Upper lobe of right lung (tissue), 1 donor: ENCODE measurements around the gene COPZ1. TPM values are rescaled to one million over a fixed set of nuclear protein-coding genes. Genes with fewer than 3 reads are reported as not detected.
A peak's percentile ranks its signal among the peaks of the same experiment; 100 is the strongest.

Source experiments
- ATAC-seq: fragments of 200-7000 bp; cut with Tn5 transposase; one replicate; pipeline ENCODE4 v1.9.1; 2020; ENCODE audit warnings: mild to moderate bottlenecking, moderate library complexity
- DNase-seq: peaks from one replicate; pipeline ENCODE4 v3.0.0-alpha.2; 2020
- H3K27ac ChIP-seq: fragments of 200-600 bp; one replicate; pipeline ENCODE4 v1.8.0; 2022
- H3K27me3 ChIP-seq: fragments of 200-600 bp; one replicate; pipeline ENCODE4 v1.8.0; 2022; ENCODE audit warnings: mild to moderate bottlenecking
- H3K36me3 ChIP-seq: fragments of 200-600 bp; one replicate; pipeline ENCODE4 v1.8.0; 2022
- H3K4me1 ChIP-seq: fragments of 200-600 bp; one replicate; pipeline ENCODE4 v1.8.0; 2022
- H3K4me3 ChIP-seq: fragments of 200-600 bp; one replicate; pipeline ENCODE4 v1.8.0; 2022; ENCODE audit warnings: mild to moderate bottlenecking
- H3K9me3 ChIP-seq: fragments of 200-600 bp; one replicate; pipeline ENCODE4 v1.8.0; 2022
- intact Hi-C: fragments of 100-400 bp; cut with DNase I; formaldehyde crosslinking; loops from one replicate; pipeline ENCODE4 v1.11.0; 2022
- total RNA-seq: library from RNA; stranded (reverse); fragmentation: NEBNext Ultra II Directional; extraction: Animal tissue kit (Norgen Biotek cat#: 25700); gene quantifications from one replicate; pipeline ENCODE4 v1.2.1, GENCODE V29; 2021
- TF ChIP-seq, protein P1 (sequence below): fragments of 200-600 bp; IDR thresholded peaks from one replicate; pipeline ENCODE4 v1.8.0; 2022; ENCODE audit warnings: antibody characterized with exemption
- donor health status: DM: no; HTN: yes; CAD: no; lungs with severe emphysema.

Gene COPZ1
- total RNA-seq, 1 donor from 2014 or later, result 125 TPM

DNA sequence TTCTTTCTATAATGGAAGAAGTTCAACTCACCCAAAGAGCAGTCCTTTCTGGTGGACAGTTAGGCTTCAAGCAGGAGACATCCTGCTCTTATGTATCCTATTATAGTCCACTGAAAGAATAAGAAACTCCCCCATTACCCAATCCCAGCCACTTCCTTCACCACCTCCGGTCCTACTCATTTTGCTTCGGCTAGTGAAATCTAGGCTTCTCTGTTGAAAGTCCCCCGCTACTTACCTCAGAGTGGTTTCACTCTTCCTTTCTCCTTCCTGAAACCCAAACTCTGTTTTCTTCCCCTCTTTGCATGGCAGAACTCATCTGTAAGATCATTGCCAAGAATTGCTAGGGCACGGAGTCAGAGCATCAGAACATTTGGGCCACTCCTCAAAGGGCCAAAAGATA lies 39.5 kb downstream of the COPZ1 start, which contains the start of gene GPR84:
TSS of gene GPR84 (minus strand) at position 74 of the 400 bp plus-strand sequence. CDS start 635 bp downstream, outside the sequence.
- intact Hi-C loops, result loop anchor here (10.0 kb wide), 2 partner anchors 110 to 140 kb away; no protein-coding TSS in a partner anchor
- DNase-seq (no peak), ATAC-seq (peak; percentile 37)
- H3K36me3 ChIP-seq, result no peaks in the 10 kb centered on the region
- H3K4me3 ChIP-seq, result no peak within 1 kb of the TSS
- TF ChIP-seq, protein P1, sequence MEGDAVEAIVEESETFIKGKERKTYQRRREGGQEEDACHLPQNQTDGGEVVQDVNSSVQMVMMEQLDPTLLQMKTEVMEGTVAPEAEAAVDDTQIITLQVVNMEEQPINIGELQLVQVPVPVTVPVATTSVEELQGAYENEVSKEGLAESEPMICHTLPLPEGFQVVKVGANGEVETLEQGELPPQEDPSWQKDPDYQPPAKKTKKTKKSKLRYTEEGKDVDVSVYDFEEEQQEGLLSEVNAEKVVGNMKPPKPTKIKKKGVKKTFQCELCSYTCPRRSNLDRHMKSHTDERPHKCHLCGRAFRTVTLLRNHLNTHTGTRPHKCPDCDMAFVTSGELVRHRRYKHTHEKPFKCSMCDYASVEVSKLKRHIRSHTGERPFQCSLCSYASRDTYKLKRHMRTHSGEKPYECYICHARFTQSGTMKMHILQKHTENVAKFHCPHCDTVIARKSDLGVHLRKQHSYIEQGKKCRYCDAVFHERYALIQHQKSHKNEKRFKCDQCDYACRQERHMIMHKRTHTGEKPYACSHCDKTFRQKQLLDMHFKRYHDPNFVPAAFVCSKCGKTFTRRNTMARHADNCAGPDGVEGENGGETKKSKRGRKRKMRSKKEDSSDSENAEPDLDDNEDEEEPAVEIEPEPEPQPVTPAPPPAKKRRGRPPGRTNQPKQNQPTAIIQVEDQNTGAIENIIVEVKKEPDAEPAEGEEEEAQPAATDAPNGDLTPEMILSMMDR, result no peak
- H3K27me3 ChIP-seq, result no peaks in the 10 kb centered on the region
- no peaks in the 10 kb centered on the region for H3K9me3 ChIP-seq
- H3K4me1 ChIP-seq, result peaks cover 24% of the 10 kb centered on the region
- no peak within 1 kb of the TSS for H3K27ac ChIP-seq

DNA sequence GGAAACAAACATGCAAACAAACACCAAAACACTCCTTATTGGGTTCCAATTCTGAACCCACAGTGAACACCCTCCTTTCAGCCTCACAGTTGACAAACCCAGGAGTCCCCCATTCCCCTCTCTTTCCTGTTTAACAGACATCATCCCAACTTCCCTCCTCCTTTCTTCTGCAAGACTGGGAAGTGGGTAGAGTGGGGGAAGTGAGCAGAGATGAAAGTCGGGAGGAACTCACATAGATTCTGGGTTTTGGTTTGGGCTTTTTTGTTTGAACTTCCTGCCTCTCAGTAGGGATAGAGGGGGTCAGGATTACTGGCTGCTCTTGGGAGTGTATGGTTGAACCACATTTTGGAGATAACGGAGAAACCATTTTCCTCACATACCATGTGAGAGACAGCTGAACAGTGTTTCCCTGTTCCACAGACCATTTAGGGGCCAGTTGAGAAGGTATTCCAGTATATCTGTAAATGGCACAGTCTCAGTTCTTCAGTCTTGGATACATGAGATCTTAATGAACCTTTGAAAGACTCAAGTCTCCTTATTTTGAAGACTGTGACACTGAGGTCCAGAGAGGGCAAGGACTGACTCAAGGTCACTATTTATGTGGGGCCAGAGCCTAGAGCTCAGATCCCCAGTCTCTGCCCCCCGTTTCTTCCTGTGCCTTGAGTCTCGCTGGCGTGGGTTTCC lies 43.2 kb downstream of the COPZ1 start:
- Histone ChIP-seq H3K27me3 (no peaks in the 10 kb centered on the region), H3K4me3 (peak overlapping the region; percentile 30), H3K27ac (no peak overlapping the region), H3K9me3 (no peaks in the 10 kb centered on the region), H3K36me3 (no peaks in the 10 kb centered on the region), H3K4me1 (peaks cover 35% of the 10 kb centered on the region)
- DNase-seq (no peak), ATAC-seq (no peak)
- TF ChIP-seq, protein P1, result no peak
- intact Hi-C loops, result loop anchor here (10.0 kb wide), 2 partner anchors 113 to 143 kb away; no protein-coding TSS in a partner anchor

DNA sequence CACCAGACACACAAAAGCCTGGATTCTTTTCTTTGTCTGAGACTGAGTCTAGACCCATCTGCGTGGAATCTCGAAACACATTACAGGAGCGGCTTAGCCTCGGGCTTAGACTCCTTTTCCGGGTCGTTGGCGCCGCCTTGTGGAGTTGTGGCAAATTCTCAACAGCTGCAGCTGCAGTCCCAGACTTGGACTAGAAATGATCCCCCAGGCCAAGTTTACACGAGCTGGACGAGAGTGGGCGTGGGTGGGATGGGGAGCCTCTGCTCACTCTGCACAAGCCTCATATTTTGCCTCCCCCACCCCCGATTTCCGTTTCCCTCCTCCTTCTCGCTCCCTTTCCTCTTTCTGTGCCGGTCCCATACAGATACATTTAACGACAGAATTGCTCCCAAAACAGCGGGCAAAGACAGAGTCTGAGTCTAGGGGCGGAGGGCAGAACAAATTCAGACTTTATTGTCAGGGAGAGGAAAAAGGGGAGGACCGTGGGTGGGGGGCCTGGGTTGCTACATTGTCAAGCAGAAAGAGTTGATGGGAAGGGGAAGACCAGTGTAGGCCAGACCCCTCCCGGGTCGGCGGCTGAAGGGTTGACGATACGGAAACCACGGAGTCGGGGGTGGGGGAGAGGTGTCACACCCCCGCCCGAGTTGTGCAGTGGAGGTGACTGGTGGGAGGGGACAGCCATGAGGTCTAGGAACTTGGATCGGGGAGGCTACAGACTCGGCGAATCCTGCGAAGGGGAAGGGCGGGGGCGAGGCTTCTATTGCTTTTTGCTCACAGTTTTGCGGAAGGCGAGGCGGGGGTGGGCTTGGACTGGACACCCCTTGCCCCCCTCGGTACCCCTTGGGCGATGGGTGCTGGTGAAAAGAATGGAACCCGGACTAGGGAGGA lies 44.0 kb downstream of the COPZ1 start:
- no peaks in the 10 kb centered on the region for H3K27me3 ChIP-seq
- peaks cover 3% of the 10 kb centered on the region for H3K36me3 ChIP-seq
- TF ChIP-seq, protein P1, result peak; percentile 79
- H3K4me1 ChIP-seq, result peaks cover 35% of the 10 kb centered on the region
- DNase-seq (peak; percentile 93), ATAC-seq (peak; percentile 82)
- no peak overlapping the region for H3K27ac ChIP-seq
- intact Hi-C loops, result loop anchor here (10.0 kb wide), 2 partner anchors 114 to 144 kb away; no protein-coding TSS in a partner anchor
- no peaks in the 10 kb centered on the region for H3K9me3 ChIP-seq
- H3K4me3 ChIP-seq, result peak overlapping the region; percentile 30

DNA sequence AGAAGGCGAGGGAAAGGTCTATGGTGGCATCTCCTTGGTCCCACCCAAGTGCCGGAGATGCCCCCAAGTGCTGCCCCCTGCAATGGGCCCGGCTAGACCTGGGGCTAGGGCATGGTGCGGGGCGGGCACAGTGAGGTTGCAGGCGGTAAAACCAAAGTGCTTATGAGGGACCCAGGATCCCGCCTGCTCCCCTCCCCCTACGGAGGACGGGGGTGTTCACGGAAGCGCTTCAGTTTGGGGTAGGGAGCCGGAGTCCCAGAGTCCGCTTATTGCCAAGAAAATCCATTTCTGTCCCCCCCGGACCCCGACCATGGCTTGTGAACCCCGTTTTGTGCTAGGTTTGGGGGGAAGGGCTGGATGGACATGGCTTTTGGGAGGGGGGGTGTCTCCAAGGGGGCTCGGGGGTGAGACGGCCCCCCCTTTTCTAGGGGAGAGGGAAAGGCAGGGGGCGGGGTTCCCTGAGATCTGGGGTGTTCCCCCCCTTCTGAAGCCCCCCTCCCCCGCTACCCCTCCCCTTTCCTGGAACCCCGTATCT lies 44.7 kb downstream of the COPZ1 start:
- DNase-seq, result no peak
- Histone ChIP-seq H3K4me1 (peaks cover 35% of the 10 kb centered on the region), H3K4me3 (peak overlapping the region; percentile 30), H3K9me3 (no peaks in the 10 kb centered on the region), H3K36me3 (peaks cover 4% of the 10 kb centered on the region), H3K27me3 (no peaks in the 10 kb centered on the region), H3K27ac (no peak overlapping the region)
- no peak for ATAC-seq
- intact Hi-C loops, result loop anchor here (10.0 kb wide), 2 partner anchors 115 to 145 kb away; no protein-coding TSS in a partner anchor
- TF ChIP-seq, protein P1, result no peak

DNA sequence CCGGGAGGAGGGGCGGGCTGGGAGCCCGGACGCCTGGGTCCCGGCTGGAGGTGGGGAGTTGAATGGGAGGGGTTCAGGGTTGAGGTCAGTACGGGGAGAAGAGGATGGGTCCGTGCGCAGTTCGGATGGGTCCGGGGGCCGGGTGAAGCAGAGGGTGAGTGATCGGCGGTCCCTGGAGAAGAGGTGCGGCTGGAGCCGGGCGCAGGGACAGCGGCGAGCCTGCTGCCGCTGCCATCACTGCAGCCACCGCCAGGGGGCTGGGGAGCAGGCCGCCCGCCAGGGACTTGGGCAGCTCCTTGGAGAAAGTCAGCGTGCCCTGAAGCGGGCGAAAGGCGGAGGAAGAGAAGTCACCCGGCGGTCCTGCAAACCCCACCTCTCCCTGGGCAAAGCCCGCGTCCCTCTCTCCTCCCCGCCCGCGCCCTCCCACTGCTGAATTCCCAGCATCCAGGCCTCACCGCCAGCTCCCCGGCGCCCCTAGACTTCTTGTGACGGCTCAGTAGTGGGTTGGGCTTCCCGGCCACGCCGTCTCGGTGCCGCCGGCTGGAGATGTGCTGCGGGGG lies 45.3 kb downstream of the COPZ1 start:
- Histone ChIP-seq H3K27ac (no peak overlapping the region), H3K4me1 (peaks cover 35% of the 10 kb centered on the region), H3K36me3 (peaks cover 4% of the 10 kb centered on the region), H3K27me3 (no peaks in the 10 kb centered on the region), H3K9me3 (no peaks in the 10 kb centered on the region), H3K4me3 (peak overlapping the region; percentile 30)
- peak; percentile 88 for ATAC-seq
- TF ChIP-seq, protein P1, result peak; percentile 88
- intact Hi-C loops, result no loop called here
- peak; percentile 88 for DNase-seq
